CD4-positive, alpha-beta T cell treated with Interleukin-21 for 1 hour (primary cell): ENCODE data around the gene RABGGTA.

Source experiments
- DNase-seq: peaks from one replicate; pipeline ENCODE4 v3.0.0-alpha.2; 2020

RABGGTA gene

DNA sequence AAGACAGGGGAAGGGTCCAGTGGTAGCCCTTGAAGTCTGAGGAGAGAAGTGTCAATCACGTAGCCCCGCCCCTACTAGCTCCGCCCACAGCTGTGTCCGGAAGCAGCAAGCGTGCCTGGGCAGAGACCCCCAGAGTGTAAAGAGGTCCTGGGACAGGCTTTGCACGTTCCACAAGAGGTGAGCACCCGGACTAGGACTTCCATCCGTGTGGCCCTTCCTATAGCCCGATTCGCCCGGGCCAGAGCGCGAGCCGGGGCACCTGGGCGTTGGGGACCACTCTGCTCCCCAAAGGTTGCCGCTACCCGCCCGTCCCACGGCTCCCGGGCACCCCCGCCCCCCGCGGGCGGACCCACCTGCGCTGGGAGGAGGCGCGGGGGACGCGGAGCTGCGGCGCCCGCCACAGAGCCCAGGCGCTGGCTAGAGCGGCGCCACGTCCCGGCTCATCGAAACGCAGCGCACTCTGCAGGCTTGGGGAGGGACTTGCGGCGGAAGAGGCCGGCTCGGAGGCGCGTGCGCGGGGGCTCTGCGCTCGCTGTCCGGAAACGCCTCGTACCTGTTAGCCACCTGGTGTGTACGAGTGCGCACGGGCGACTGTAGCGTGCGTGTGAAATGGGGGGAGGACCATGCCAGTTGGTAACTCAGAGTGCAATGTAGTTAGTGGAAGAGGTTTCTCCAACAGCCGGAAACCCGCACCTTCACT lies at the start of gene RABGGTA:
Gene RABGGTA (minus strand): TSS at position 464 of the 700 bp plus-strand sequence. CDS start 482 bp downstream, outside the sequence.
- DNase-seq, result peak; percentile 96

DNA sequence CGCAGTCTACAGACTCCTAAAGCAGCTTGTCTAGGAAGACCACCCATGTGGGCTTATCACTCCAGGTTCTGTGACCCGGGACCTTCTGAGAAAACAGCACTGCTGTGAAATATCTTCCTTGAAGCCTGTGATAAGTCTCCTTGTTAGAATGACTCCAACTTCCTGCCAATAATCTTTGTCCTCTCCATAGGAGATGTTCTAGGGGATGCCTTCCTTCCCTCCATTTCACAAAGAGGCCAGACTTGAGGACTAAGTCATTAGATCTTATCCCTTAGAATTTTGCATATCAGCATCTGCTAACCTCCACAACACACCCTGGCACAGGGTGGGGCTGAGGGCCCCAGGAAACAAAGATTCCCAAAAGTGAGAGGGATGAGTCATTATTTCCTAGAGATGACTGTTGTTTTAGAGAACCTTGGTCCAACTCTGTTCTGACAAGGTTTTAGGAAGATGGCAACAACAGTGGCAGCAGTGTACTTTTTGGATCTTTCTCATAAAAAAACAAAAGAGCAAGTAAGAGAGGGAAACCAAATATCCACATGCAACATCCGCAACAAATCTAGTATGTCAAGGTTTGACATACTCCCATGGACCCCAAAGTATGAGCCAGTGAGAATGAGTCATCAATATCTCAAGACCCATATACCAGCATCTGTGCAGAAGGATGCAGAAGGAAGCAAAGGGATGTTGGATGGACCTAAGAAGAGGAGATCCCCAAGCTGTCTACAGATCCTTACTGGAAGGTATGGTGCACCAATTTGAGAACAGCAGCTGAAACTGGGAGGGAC lies 45.9 kb upstream of the RABGGTA start:
- DNase-seq, result no peak

- DNase-seq, result no peak
Observed at GRCh38 chr14:24316597-24316950, 45.2 kb upstream of the RABGGTA start.

- DNase-seq, result no peak
Observed at GRCh38 chr14:24315807-24316596, 44.6 kb upstream of the RABGGTA start.

DNA sequence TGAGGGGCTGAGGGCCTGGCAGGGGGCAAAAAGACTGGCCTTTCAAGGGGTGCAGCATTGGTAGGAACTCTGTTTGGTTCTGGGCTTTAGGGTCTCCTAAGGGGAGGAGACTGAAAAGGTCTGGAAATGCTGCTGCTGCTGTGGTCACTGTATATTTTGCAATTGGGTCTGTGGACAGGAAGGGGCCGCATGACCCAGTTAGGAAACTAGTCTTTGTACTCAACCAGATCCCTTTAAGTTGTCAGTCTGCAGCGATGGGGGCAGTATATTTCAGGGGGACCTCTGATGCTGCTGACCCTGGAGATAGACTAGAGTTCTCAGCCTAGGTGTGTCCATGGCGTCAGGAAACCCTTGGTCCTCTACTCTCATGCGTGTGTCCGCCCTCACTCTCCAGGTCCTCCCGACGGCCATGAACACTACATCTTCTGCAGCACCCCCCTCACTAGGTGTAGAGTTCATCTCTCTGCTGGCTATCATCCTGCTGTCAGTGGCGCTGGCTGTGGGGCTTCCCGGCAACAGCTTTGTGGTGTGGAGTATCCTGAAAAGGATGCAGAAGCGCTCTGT lies 43.9 kb upstream of the RABGGTA start:
- DNase-seq, result no peak

- DNase-seq, result no peak
Observed at GRCh38 chr14:24314377-24315193, 43.2 kb upstream of the RABGGTA start.

GRCh38 chr14:24313913-24314312 lies 42.5 kb upstream of the RABGGTA start:
- no peak for DNase-seq

GRCh38 chr14:24312736-24313507 lies 41.5 kb upstream of the RABGGTA start:
- peak; percentile 60 for DNase-seq

DNA sequence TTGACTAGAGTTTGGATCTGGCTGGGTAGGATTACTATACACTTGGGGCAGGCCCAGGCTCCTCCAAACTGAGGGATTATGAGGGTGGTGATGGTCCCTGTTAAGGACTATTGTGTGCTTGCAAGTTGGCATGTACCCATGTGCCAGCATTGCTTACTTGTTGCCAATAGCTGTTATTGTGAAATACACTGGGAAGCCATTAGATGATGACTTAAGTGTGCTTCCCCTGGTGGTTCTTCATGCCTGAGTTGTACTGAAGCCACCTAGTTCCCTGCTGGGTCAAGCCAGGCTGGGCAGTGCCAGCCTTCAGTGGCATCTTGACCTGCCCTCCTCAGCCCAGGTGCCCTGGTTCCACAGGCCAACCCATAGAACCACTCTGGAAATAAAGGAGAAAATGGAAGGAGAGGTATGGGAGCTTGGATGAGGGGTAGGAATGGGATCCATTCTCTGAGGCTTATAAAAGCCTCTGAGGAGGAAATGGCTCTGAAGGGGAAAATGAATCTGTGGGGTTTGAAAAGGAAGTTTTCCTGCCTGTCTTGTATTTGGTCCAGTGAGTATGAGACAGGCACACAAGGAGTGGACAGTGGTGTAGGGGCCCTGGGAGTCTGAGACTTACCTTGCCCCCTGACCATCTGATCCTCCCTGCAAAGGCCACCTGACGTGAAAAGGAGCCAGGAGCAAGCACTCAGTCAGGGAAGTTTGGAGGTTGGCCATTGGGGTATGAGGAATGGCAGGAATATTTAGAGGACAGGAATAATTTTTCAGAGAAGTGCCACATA lies 40.6 kb upstream of the RABGGTA start:
- DNase-seq, result no peak

- peak; percentile 80 for DNase-seq
Observed at GRCh38 chr14:24310646-24311604, 39.5 kb upstream of the RABGGTA start, which contains the start of gene LTB4R. Gene LTB4R, plus strand, starts transcription at chr14:24311502. Its CDS starts 4,150 bp downstream, at chr14:24315652.

DNA sequence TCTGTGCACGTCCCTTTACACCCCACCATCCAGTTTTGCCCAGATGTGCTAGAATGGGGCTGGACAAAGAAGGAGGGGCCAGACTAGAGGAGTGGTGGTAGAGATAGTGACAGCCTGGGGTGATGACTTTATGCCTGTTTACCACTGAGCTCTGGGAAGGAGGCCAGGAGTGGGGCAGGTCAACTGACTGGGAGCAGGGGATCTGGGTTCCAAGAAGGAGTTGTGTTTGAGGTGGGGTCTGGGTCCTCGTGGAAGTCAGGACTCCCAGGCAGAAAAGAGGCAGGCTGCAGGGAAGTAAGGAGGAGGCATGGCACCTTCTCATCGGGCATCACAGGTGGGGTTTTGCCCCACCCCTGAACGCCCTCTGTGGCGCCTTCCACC lies 38.9 kb upstream of the RABGGTA start:
- no peak for DNase-seq

DNA sequence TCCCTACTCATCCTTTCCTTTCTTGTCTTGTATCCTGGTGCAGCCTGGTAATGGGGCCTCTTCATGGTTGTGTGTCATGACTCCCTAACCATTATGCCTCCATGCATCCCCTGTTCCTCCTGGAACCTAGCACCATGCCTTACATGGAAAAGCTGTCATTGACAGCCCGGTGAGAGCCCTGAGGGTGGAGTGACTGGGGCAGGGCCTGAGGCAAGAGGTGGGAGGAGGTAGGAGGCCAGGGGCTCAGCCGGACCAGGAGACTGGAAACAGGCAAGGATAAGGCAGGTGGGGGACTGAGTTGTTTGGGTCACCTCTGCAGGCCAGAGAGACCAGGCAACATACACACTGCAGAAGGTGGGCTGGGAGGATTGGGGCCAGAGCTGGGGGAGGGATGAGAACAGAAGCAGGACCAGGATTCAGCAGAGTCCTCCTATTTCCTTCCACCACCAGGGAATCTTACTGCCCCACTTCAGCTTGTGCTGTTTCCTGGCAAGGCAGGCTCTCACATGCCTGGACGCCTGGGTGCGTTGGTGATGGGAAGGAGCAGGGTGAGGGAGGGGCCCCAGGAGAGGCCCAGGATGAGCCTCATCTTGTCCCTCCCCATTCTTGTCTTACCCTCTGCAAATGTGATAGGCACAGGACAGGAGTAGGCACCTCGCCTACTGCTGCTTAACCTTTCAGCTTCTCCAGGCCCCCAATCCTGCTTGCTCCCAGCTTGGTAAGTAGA lies 38.3 kb upstream of the RABGGTA start, which contains the start of gene LTB4R2:
Gene LTB4R2 (plus strand): TSS at position 603 of the 727 bp plus-strand sequence. CDS start 525 bp downstream, outside the sequence.
- no peak for DNase-seq

GRCh38 chr14:24308342-24309124 lies 37.1 kb upstream of the RABGGTA start:
- no peak for DNase-seq

- DNase-seq, result peak; percentile 74
Observed at GRCh38 chr14:24307575-24308341, 36.4 kb upstream of the RABGGTA start, which contains the start of gene CIDEB. Gene CIDEB, minus strand, starts transcription at chr14:24307977. Its CDS starts 119 bp downstream, at chr14:24307858.

DNA sequence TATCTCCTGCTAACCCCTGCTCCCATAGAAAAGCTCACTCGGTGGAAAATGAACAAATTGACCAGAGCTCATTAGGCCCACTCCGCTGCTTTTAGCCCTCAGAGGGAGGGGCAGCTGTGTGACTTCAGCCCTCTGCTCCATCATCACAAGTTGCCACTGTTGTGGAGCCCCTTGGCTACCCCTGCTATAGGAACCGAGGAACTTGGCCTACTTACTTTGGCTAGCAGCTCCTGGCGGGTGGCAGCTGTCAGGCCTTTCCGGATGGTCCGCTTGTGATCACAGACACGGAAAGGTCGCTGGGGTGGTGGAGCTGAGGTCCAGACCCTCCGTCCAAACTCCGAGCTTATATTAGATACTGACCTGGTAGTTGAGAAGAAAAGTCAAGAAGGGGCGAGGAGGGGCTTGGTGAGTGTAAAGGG lies 35.8 kb upstream of the RABGGTA start:
- DNase-seq, result no peak

GRCh38 chr14:24304019-24304387 lies 32.6 kb upstream of the RABGGTA start:
- DNase-seq, result no peak
